Measurements from ENCODE around the gene SGPP1.

DNA sequence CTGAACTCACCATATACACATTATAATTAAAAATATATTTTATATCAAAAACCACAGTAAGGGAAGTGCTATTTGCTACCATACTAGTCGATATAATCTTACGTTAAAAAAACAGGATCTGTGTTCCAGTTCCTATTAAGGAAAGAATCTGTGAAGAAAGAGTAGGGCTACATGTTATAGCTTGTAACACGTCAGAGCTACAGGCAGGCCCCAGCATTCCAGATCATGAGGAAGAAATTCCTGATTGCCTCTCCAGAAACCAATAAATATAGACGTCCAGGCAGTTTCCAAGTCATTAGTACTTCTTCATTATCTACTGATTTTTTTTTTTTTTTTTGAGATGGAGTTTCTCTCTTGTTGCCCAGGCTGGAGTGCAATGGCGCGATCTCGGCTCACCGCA, 20.6 kb downstream of the SGPP1 start:
- TF ChIP-seq POLR2A (IDR thresholded peaks at IDR 0.05) = no peak
- TF ChIP-seq, protein P1, sequence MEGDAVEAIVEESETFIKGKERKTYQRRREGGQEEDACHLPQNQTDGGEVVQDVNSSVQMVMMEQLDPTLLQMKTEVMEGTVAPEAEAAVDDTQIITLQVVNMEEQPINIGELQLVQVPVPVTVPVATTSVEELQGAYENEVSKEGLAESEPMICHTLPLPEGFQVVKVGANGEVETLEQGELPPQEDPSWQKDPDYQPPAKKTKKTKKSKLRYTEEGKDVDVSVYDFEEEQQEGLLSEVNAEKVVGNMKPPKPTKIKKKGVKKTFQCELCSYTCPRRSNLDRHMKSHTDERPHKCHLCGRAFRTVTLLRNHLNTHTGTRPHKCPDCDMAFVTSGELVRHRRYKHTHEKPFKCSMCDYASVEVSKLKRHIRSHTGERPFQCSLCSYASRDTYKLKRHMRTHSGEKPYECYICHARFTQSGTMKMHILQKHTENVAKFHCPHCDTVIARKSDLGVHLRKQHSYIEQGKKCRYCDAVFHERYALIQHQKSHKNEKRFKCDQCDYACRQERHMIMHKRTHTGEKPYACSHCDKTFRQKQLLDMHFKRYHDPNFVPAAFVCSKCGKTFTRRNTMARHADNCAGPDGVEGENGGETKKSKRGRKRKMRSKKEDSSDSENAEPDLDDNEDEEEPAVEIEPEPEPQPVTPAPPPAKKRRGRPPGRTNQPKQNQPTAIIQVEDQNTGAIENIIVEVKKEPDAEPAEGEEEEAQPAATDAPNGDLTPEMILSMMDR (IDR thresholded peaks at IDR 0.05) = no peak
- no peak for TF ChIP-seq POLR2AphosphoS5 (IDR thresholded peaks at IDR 0.05)

All from upper lobe of left lung (tissue), 4 donors.